Astrocyte of the spinal cord (primary cell): ENCODE measurements around the gene PTPRF.

Source experiments
- DNase-seq: peaks from one replicate; pipeline ENCODE4 v3.0.0; 2011; ENCODE audit warnings: low read depth, low spot score
- H3K4me3 ChIP-seq: 2 replicates; pipeline ENCODE4 v1.5.1; 2011; ENCODE audit warnings: low read depth, mild to moderate bottlenecking, low read length, moderate library complexity
- CTCF ChIP-seq: IDR thresholded peaks from 2 replicates; pipeline ENCODE4 v1.5.1; 2012; ENCODE audit warnings: low read depth, mild to moderate bottlenecking, low read length, inconsistent platforms
- in situ Hi-C: cut with HindIII; loops from 2 replicates; pipeline ENCODE4 v1.10.0; 2017; ENCODE audit warnings: low sequenced_read_pairs

Gene PTPRF

GRCh38 chr1:43583058-43583457 is 52.4 kb downstream of the PTPRF start:
- DNase-seq, result no peak
- in situ Hi-C loops, result no loop called here
- no peak for TF ChIP-seq CTCF
- no peak overlapping the region for H3K4me3 ChIP-seq

GRCh38 chr1:43584204-43584603 is 53.5 kb downstream of the PTPRF start:
- H3K4me3 ChIP-seq, result no peak overlapping the region
- DNase-seq, result no peak
- TF ChIP-seq CTCF, result no peak
- in situ Hi-C loops, result no loop called here

GRCh38 chr1:43585557-43585956 is 54.9 kb downstream of the PTPRF start:
- in situ Hi-C loops, result no loop called here
- H3K4me3 ChIP-seq, result no peak overlapping the region
- TF ChIP-seq CTCF, result no peak
- no peak for DNase-seq

- DNase-seq, result no peak
- in situ Hi-C loops, result no loop called here
- TF ChIP-seq CTCF, result no peak
- H3K4me3 ChIP-seq, result no peak overlapping the region
Measured at GRCh38 chr1:43586136-43586731, 55.6 kb downstream of the PTPRF start.

GRCh38 chr1:43587001-43587400 is 56.3 kb downstream of the PTPRF start:
- in situ Hi-C loops, result no loop called here
- DNase-seq, result no peak
- no peak for TF ChIP-seq CTCF
- no peak overlapping the region for H3K4me3 ChIP-seq

GRCh38 chr1:43587594-43587993 is 56.9 kb downstream of the PTPRF start:
- DNase-seq, result no peak
- H3K4me3 ChIP-seq, result no peak overlapping the region
- no peak for TF ChIP-seq CTCF
- in situ Hi-C loops, result no loop called here

- no peak for DNase-seq
- H3K4me3 ChIP-seq, result no peak overlapping the region
- no peak for TF ChIP-seq CTCF
- in situ Hi-C loops, result no loop called here
Measured at GRCh38 chr1:43588592-43588991, 57.9 kb downstream of the PTPRF start.
